Measurements from ENCODE around the gene FOXC2. TPM values are rescaled to one million over a fixed set of nuclear protein-coding genes. Genes with fewer than 3 reads are reported as not detected.

FOXC2 gene
- total RNA-seq, 1 donor, result 2.2 TPM

DNA sequence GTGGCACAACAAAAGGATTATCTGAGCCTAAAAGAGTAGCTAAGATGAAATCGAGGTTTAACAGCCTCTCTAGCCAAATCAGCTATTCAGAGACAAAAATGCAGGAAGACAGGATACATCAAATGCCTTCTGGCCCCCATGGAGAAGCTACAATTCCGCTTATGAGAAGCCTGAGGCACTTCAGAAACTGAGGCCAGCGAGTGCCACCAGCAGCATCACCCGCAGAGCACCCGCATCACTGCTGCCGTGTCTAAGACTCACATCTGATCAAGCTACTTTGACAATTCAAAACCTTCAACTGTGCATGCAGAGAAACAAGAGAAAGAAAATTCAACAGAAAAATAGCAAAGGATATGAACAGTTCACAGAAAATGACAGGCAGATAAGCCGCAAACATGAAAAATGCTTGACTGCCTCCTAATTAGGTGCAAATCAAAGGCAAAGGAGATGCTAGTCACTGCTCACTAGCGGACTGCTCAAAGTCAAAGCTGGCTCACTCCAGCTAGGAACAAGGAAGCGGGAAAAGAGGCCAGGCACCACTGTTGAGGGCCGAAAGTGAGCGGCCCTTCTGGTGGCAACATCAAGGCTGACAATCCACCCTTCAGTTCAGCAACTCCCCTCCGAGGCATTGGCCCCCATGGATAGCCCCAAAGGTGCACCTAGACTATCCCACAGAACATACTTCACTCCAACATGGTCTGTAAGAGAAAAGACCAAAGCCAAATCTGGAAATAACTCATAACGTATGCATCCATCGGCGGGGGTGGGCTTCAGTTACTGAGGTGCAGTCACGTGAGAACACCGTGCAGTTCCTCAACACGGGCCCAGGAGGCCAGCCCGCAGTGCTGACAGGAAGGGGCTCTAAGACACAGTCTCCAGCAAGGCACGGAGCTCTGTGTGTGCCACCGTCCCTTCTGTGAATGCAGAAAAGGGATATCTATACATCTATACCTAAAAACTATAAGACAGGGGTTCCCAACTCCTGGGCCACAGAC is 23.6 kb upstream of the FOXC2 start:
- TF ChIP-seq, protein P1, sequence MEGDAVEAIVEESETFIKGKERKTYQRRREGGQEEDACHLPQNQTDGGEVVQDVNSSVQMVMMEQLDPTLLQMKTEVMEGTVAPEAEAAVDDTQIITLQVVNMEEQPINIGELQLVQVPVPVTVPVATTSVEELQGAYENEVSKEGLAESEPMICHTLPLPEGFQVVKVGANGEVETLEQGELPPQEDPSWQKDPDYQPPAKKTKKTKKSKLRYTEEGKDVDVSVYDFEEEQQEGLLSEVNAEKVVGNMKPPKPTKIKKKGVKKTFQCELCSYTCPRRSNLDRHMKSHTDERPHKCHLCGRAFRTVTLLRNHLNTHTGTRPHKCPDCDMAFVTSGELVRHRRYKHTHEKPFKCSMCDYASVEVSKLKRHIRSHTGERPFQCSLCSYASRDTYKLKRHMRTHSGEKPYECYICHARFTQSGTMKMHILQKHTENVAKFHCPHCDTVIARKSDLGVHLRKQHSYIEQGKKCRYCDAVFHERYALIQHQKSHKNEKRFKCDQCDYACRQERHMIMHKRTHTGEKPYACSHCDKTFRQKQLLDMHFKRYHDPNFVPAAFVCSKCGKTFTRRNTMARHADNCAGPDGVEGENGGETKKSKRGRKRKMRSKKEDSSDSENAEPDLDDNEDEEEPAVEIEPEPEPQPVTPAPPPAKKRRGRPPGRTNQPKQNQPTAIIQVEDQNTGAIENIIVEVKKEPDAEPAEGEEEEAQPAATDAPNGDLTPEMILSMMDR (IDR thresholded peaks at IDR 0.05; ENCODE audit: extremely low read depth, low read depth, low read length), result no peak
- no peak overlapping the region for H2AFZ ChIP-seq (ENCODE audit: low read length)
- no peak overlapping the region for H3K4me3 ChIP-seq (ENCODE audit: insufficient read depth, low read length)
- DNase-seq (ENCODE audit: insufficient read length, low spot score, missing footprints), result peak; percentile 30
- no peak overlapping the region for H3K4me2 ChIP-seq (ENCODE audit: insufficient read depth, low read length)
- H3K4me1 ChIP-seq (ENCODE audit: insufficient read depth, low read length), result no peaks in the 10 kb centered on the region
- no peaks in the 10 kb centered on the region for H3K9me3 ChIP-seq (ENCODE audit: low read depth, low read length)
- H3K79me2 ChIP-seq (ENCODE audit: insufficient read depth, low read length), result peaks cover 2% of the 10 kb centered on the region
- H4K20me1 ChIP-seq (ENCODE audit: insufficient read depth, low read length), result peaks cover 5% of the 10 kb centered on the region
- H3K36me3 ChIP-seq (ENCODE audit: insufficient read depth, low read length), result peaks cover 61% of the 10 kb centered on the region
- no peaks in the 10 kb centered on the region for H3K27me3 ChIP-seq (ENCODE audit: insufficient read depth, low read length)
- H3K27ac ChIP-seq (ENCODE audit: low read depth, low read length), result no peak overlapping the region

DNA sequence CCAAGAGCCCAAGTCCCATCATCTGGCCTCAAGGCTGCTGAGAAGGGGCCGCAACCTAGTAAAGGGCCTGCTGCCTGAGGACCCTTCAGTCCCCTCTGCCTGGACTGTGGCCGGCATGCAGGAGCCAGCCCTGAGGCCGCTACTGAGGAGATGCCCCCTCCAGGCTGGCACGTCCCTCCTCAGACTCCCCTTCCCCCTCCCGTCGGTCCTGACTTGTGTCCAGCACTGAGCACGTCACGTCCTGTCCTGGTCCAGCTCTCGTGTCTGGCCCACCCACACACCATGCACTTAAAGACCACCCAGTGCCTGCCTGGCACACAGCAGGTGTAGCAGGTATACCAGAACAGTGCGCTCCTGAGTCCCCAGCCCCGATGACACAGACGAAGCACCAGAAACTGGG is 21.1 kb upstream of the FOXC2 start:
- DNase-seq (ENCODE audit: insufficient read length, low spot score, missing footprints), result peak; percentile 21
- Histone ChIP-seq H3K27ac (ENCODE audit: low read depth, low read length) (no peak overlapping the region), H3K4me1 (ENCODE audit: insufficient read depth, low read length) (no peaks in the 10 kb centered on the region), H3K79me2 (ENCODE audit: insufficient read depth, low read length) (peaks cover 2% of the 10 kb centered on the region), H4K20me1 (ENCODE audit: insufficient read depth, low read length) (peaks cover 5% of the 10 kb centered on the region), H3K36me3 (ENCODE audit: insufficient read depth, low read length) (peaks cover 59% of the 10 kb centered on the region), H2AFZ (ENCODE audit: low read length) (no peak overlapping the region), H3K9me3 (ENCODE audit: low read depth, low read length) (no peaks in the 10 kb centered on the region), H3K4me2 (ENCODE audit: insufficient read depth, low read length) (no peak overlapping the region), H3K4me3 (ENCODE audit: insufficient read depth, low read length) (no peak overlapping the region), H3K27me3 (ENCODE audit: insufficient read depth, low read length) (no peaks in the 10 kb centered on the region)
- TF ChIP-seq, protein P1 (IDR thresholded peaks at IDR 0.05; ENCODE audit: extremely low read depth, low read depth, low read length), result no peak

GRCh38 chr16:86545954-86546637 is 20.5 kb upstream of the FOXC2 start:
- no peak for DNase-seq (ENCODE audit: insufficient read length, low spot score, missing footprints)
- Histone ChIP-seq H3K4me1 (ENCODE audit: insufficient read depth, low read length) (no peaks in the 10 kb centered on the region), H4K20me1 (ENCODE audit: insufficient read depth, low read length) (peaks cover 5% of the 10 kb centered on the region), H3K27me3 (ENCODE audit: insufficient read depth, low read length) (no peaks in the 10 kb centered on the region), H3K79me2 (ENCODE audit: insufficient read depth, low read length) (peaks cover 2% of the 10 kb centered on the region), H3K27ac (ENCODE audit: low read depth, low read length) (no peak overlapping the region), H3K4me2 (ENCODE audit: insufficient read depth, low read length) (no peak overlapping the region), H3K4me3 (ENCODE audit: insufficient read depth, low read length) (no peak overlapping the region), H3K9me3 (ENCODE audit: low read depth, low read length) (no peaks in the 10 kb centered on the region), H3K36me3 (ENCODE audit: insufficient read depth, low read length) (peaks cover 56% of the 10 kb centered on the region), H2AFZ (ENCODE audit: low read length) (no peak overlapping the region)
- TF ChIP-seq, protein P1 (IDR thresholded peaks at IDR 0.05; ENCODE audit: extremely low read depth, low read depth, low read length), result no peak

DNA sequence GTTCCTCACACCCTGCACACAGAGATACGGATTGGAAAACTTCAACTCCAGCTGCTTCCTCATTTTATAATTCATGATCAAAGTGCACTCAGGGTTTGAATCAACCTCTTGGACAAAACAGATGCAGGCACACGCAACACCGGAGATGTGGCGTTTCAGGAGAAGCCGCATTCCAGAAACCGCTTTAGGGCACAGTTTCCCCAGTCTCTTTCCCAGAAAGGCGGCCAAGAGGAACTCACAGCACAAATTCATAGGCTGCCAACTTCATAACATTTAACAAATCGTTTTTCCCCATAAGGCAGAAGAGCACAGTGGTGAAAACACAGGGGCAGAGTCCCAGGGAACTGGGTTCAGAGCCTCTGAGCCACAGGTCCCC is 20.0 kb upstream of the FOXC2 start:
- Histone ChIP-seq H3K27me3 (ENCODE audit: insufficient read depth, low read length) (no peaks in the 10 kb centered on the region), H3K4me1 (ENCODE audit: insufficient read depth, low read length) (no peaks in the 10 kb centered on the region), H3K79me2 (ENCODE audit: insufficient read depth, low read length) (peaks cover 2% of the 10 kb centered on the region), H3K4me3 (ENCODE audit: insufficient read depth, low read length) (no peak overlapping the region), H3K4me2 (ENCODE audit: insufficient read depth, low read length) (no peak overlapping the region), H2AFZ (ENCODE audit: low read length) (no peak overlapping the region), H3K36me3 (ENCODE audit: insufficient read depth, low read length) (peaks cover 56% of the 10 kb centered on the region), H3K9me3 (ENCODE audit: low read depth, low read length) (no peaks in the 10 kb centered on the region), H4K20me1 (ENCODE audit: insufficient read depth, low read length) (peaks cover 5% of the 10 kb centered on the region), H3K27ac (ENCODE audit: low read depth, low read length) (no peak overlapping the region)
- TF ChIP-seq, protein P1 (IDR thresholded peaks at IDR 0.05; ENCODE audit: extremely low read depth, low read depth, low read length), result no peak
- peak; percentile 5 for DNase-seq (ENCODE audit: insufficient read length, low spot score, missing footprints)

Measured in osteoblast (primary cell).